Activated CD8-positive, alpha-beta memory T cell treated with anti-CD3 and anti-CD28 coated beads for 24 hours (primary cell): Measurements from ENCODE around the gene PLXNA4.

ENCODE experiments used
- DNase-seq: peaks from one replicate; pipeline ENCODE4 v3.0.0-alpha.2; 2020

The PLXNA4 gene

GRCh38 chr7:132130497-132130896, 445.8 kb downstream of the PLXNA4 start:
- DNase-seq = no peak

- no peak for DNase-seq
Measured at GRCh38 chr7:132125872-132126595, 450.2 kb downstream of the PLXNA4 start.

- no peak for DNase-seq
Measured at GRCh38 chr7:132125096-132125495, 451.2 kb downstream of the PLXNA4 start.

GRCh38 chr7:132124575-132124974, 451.7 kb downstream of the PLXNA4 start:
- DNase-seq = no peak

- no peak for DNase-seq
Measured at GRCh38 chr7:132123773-132124172, 452.5 kb downstream of the PLXNA4 start.

GRCh38 chr7:132122901-132123300, 453.4 kb downstream of the PLXNA4 start:
- no peak for DNase-seq

GRCh38 chr7:132121987-132122386, 454.3 kb downstream of the PLXNA4 start:
- DNase-seq = no peak

- DNase-seq = no peak
Measured at GRCh38 chr7:132118641-132119040, 457.6 kb downstream of the PLXNA4 start.

- DNase-seq = no peak
Measured at GRCh38 chr7:132117636-132118035, 458.6 kb downstream of the PLXNA4 start.

- DNase-seq = no peak
Measured at GRCh38 chr7:132117181-132117580, 459.1 kb downstream of the PLXNA4 start.

- no peak for DNase-seq
Measured at GRCh38 chr7:132116369-132116768, 459.9 kb downstream of the PLXNA4 start.

GRCh38 chr7:132115758-132116157, 460.5 kb downstream of the PLXNA4 start:
- DNase-seq = no peak

- no peak for DNase-seq
Measured at GRCh38 chr7:132115028-132115427, 461.2 kb downstream of the PLXNA4 start.

GRCh38 chr7:132114411-132114810, 461.9 kb downstream of the PLXNA4 start:
- DNase-seq = no peak

GRCh38 chr7:132113536-132114371, 462.5 kb downstream of the PLXNA4 start:
- DNase-seq = no peak

- DNase-seq = no peak
Measured at GRCh38 chr7:132112657-132113056, 463.6 kb downstream of the PLXNA4 start.

GRCh38 chr7:132112106-132112505, 464.2 kb downstream of the PLXNA4 start:
- no peak for DNase-seq

- DNase-seq = no peak
Measured at GRCh38 chr7:132110692-132111091, 465.6 kb downstream of the PLXNA4 start.

GRCh38 chr7:132109769-132110168, 466.5 kb downstream of the PLXNA4 start:
- DNase-seq = no peak

GRCh38 chr7:132108563-132108962, 467.7 kb downstream of the PLXNA4 start:
- DNase-seq = no peak

- DNase-seq = no peak
Measured at GRCh38 chr7:132106491-132106890, 469.8 kb downstream of the PLXNA4 start.

- DNase-seq = no peak
Measured at GRCh38 chr7:132105096-132105495, 471.2 kb downstream of the PLXNA4 start.

GRCh38 chr7:132103718-132104117, 472.6 kb downstream of the PLXNA4 start:
- no peak for DNase-seq

GRCh38 chr7:132102942-132103341, 473.3 kb downstream of the PLXNA4 start:
- DNase-seq = no peak
